Activated naive CD4-positive, alpha-beta T cell (primary cell): ENCODE measurements around the gene MS4A10.

Experiments
- DNase-seq, 4 experiments: peaks; one replicate each; lab custom pipeline; 2025; lab: John Stamatoyannopoulos, UW

Gene MS4A10

GRCh38 chr11:60765355-60765754, 19.8 kb upstream of the MS4A10 start:
- DNase-seq = no peak

DNA sequence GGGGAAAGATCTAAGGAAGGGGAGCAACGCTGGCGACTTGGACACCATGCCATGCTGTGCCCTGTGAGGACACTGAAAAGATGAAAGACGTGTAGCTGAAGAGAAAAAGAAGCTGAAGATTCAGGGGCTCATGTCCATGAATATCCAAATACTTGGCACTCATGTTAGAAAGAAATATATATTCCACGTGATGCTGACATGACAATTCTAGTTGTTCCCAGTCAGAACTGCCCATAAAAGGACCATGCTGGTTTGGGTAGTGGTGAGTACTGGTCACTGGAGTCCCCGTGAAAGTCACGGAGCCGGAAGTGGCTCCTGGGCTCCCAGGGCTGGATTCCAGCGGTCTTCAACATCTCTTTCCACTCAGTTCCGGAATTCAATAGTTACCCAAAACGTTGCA, 18.6 kb upstream of the MS4A10 start:
- DNase-seq = no peak

DNA sequence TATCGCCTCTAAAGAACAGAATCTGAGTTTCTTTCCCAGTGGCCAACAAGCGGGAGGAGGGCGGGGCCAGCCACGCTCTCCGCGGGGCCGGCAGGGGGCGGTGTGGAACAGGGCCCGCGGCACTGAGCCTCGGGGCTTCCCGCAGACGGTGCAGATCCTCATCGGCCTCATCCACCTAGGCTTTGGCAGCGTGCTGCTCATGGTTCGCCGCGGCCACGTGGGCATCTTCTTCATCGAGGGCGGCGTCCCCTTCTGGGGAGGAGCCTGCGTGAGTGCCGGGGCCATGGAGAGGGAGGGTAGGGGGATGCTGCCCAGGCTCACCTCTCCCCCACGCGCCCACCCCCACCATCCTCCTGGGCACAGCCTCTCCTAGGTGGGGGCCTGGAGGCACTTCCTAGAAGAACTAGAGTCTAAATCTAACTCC, 17.7 kb upstream of the MS4A10 start:
- no peak for DNase-seq

DNA sequence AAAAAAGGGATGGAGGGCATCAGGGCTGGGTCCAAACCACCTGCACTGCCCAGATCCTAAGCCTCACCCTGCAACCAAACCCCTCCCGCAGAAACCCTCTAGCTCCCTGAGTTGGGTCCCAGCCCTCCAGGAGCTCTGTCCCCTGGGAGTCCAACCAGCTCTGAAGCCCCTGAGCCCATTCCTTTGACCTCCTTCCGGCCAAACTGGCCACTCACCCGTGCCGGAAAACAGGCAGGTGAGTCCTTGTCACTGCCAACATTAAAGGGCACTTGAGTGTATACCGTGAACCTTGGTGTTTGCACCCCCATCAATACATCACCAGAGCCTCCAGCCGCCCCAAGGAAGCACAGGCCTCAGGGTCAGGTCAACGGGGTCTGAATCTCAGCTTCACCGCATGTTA, 16.9 kb upstream of the MS4A10 start:
- no peak for DNase-seq

DNA sequence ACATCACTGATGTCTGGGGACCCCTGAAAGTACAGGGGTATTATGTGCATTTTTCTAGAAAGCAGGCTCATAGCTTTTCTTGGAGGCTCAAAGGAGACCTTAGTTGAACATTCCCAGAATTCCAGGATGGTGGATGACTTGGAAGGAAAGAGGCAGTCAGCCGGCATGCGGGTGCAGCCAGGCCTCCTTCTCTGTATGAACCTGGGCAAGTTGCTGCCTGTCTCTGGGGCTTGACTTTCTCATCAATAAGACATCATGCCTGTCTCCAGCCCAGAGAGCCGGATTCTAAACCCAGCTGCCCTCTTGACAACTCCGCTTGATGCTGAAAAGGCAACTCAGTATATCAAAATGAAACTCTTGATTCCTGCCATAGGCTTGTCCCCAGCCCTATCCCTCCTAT, 15.9 kb upstream of the MS4A10 start:
- no peak for DNase-seq

DNA sequence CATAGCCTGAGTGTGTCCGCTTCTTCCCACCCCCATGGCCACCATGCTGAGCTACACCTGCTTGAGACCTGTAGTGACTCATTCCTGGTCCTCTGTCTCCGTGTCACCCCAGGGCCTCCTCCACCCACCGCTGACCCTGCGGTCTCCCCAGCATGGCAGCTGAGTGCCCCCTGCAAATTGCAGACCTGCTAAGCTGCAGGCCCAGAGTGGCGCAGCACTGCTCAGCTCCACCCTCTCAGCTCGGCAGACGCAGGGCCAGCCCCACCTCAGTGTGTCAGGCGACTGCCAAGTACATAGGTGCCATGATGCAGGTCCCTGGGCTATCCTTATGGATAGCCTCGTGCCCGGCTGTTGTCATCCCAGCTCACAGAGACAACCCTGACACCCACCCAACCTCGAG, 15.3 kb upstream of the MS4A10 start:
- no peak for DNase-seq

DNA sequence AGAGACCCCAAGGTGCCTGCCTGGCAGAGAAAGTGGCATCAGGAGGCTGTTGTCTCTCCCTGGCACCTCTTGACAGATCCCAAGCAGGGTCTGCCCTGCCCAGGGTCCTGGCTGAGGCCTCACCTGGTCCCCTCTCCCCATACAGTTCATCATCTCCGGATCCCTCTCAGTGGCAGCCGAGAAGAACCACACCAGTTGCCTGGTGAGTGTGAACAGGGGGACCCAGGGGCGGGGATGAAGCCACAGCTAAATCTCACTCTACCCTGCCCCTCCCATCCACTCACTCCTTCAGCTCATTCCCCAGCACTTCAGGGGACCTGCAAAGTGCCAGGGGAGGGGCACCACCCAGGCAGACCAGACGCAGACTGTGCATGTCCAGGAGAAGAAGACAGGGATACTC, 14.0 kb upstream of the MS4A10 start:
- no peak for DNase-seq

- no peak for DNase-seq
These were observed 13.1 kb upstream of the MS4A10 start for GRCh38 chr11:60771879-60772525.

DNA sequence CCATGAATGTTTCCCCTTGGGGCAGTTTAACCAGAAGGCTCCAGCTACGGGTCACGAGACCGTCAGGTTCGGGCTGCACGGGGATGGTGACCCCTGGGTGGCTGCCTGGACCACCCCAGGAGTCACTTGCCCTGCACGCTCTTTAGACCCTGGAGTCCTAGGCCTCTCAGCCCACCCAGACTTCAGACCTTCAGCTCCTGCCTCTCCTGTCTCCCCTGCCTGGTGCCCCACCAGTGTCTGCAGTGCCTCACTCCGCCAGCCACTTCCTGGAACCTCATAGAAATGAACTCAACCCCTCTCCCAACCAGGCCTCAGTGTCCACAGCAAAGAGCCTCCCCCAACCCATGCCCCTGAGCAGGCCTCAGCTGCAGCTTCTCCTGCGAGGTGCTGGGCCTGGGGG, 12.5 kb upstream of the MS4A10 start:
- DNase-seq = no peak

- DNase-seq = no peak
These were observed 10.4 kb upstream of the MS4A10 start for GRCh38 chr11:60774726-60775125.

DNA sequence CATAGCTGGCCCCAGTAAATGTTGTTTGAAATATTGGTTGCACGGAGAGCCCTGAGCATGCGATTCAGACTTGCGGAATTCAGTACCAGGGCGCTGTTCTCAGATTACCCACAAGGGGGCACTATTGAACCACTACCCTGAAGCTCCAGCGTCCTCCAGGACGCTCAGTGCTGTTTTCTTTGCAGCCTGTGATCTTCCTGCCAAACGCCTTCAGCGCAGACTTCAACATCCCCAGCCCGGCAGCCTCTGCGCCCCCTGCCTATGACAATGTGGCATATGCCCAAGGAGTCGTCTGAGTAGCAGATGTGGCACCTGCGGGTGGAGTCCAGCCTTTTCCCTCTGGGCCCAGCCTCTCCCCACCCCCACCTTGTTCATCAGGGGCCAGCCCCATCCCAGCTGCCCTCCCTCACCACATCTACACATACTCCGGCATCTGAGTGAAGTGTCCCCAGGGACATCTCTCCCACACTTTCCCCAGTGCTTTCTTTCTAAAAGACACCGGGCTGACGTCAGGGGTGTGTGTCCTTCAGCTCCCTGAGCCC, 9.6 kb upstream of the MS4A10 start:
- peak; percentile 40 to 73 (median 66) for DNase-seq

- DNase-seq = no peak
These were observed 9.0 kb upstream of the MS4A10 start for GRCh38 chr11:60776167-60776566.

- no peak for DNase-seq
These were observed 8.0 kb upstream of the MS4A10 start for GRCh38 chr11:60777106-60777505.

DNA sequence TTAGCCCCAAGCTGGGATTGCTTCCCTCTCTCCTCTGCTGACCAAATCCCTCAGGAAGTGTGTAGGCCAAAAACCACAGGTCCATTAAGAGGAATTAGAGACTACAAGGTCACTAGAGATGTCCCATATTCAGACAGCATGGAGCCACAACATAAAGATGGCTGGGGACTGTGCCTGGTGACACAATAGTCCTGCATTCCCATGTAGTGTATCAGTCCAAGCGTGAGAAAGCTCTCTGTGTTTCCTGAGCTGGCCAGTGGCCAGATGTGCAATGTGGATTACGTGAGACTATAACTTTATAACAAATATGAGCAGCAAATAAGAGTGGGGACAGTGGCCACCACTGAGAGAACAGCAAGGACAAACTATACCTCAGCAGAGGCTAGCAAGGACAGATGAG, 7.6 kb upstream of the MS4A10 start:
- DNase-seq = no peak

- DNase-seq = no peak
These were observed 5.1 kb upstream of the MS4A10 start for GRCh38 chr11:60780065-60780464.

DNA sequence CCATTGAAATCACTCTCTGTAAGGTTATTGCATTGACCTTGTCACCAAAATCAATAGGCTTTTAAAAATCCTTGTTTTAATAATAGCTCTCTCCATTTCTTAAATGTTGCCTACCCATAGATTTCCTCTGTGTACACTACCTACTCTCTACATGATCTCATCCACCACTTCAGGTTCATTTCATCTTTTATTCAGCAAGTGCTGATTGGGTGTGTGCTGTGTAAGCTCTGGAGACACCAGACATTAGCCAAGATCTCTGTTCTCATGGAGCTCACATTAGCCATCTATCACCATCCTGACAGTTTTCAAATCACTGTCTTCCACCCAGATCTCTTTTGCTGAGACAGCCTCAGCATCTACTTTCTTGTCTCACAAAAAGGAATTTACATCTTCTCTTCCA, 4.4 kb upstream of the MS4A10 start:
- no peak for DNase-seq

DNA sequence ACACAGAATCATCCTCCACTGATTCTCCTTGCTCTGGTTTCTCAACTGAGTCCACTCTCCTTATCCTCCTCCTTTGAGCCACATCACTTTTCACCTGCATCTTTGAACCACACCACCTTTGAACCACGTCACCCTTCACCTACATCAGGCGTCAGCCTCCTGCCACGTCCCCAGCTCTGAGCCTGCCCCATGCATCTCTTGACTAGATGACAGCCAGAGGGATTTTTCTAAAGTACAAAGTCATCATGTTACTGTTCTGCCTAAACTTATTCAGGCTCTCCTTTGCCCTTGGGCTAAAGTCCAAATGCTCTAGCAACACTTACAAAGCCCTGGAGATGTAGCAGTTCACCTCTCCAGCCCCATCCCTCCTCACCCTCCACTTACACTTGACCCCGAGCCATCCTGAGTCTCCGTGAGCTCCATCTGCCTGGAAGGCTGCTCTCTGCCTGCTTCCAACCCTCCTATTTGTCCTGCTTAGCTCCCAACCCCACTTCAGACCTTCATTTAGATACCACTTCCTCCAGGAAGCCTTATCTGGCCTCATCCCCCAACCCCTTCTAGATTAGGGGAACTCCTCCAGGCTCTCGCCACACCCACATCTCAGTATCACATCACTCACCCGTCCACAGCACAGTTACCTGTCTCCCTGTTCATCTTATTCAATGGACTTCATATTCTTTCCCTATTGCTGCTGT, 3.7 kb upstream of the MS4A10 start:
- no peak for DNase-seq

- no peak for DNase-seq
These were observed 3.2 kb upstream of the MS4A10 start for GRCh38 chr11:60781981-60782316.

DNA sequence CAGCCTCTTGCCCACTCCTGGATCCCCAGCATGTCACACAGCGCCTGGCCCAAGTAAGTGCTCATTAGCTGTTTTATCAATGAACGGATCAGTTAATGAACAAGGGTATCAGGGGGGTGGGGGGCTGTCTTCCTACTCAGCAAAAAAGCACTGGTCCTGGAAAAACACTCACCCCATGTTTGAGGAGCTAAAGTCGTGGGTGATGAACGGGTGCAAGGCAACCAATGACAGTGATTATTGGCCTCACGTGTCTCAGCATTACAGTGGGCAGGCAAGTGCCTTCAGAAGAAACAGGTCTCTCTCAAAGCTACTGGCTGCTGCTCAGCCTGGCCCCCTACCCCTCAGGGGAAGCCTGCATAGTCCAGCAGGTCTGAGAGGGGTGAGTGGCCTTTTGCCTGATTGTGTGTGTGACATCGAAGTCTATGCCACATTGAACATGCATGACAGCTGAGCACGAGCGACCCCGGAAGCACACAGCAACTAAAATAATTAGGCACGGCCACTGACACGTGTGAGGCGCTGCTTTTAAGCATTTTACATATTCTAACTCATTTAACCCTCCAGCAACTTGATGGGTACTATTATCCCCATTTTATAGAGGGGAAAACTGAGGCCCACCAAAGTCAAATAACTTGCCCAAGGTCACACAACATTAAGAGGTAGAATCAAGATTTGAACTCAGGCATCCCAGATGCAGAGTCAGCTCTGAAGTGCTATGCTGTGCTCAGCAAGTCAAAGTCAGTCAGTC, 2.6 kb upstream of the MS4A10 start:
- no peak for DNase-seq

- DNase-seq = no peak
These were observed 2.0 kb upstream of the MS4A10 start for GRCh38 chr11:60783141-60783484.

GRCh38 chr11:60783911-60784310, 1.2 kb upstream of the MS4A10 start:
- no peak for DNase-seq

DNA sequence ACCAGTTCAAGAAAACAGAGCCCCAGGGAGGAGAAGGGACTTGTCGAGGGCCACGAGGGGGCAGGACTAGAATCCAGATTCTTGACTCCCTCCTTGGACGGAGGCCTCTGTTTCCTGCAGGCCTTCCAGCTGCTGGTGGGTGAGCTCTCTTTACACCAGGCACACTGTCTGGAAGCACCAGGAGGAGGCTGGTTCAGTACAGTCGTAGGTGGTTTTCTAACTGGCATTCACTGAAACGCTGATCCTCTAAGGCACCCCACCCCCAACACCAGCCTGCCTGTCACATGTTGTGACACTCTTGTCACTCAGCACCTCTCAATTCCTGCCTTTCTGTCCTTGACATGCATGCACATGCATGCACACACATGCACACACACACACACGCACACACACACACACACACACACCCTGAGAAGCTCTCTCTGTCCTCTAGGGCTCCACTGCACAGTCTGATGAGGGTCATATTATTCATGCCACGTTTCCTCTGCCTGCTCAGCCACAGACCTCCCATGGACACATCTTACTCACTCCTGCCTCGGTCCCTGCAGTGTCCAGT, 751 bp downstream of the MS4A10 start:
- DNase-seq = no peak
